GM20000 (cell line): ENCODE data around the gene BPIFB2.

Experiments
- DNase-seq: peaks from one replicate; pipeline ENCODE4 v3.0.0; 2012; ENCODE audit warnings: low spot score
- CTCF ChIP-seq: IDR thresholded peaks from 2 replicates; pipeline ENCODE4 v1.5.1; 2012; ENCODE audit warnings: mild to moderate bottlenecking, control low read depth; ENCODE audit errors: extremely low read depth, missing control alignments

BPIFB2 gene

GRCh38 chr20:33000802-33001466 lies 6.6 kb upstream of the BPIFB2 start:
- TF ChIP-seq CTCF, result no peak
- no peak for DNase-seq

DNA sequence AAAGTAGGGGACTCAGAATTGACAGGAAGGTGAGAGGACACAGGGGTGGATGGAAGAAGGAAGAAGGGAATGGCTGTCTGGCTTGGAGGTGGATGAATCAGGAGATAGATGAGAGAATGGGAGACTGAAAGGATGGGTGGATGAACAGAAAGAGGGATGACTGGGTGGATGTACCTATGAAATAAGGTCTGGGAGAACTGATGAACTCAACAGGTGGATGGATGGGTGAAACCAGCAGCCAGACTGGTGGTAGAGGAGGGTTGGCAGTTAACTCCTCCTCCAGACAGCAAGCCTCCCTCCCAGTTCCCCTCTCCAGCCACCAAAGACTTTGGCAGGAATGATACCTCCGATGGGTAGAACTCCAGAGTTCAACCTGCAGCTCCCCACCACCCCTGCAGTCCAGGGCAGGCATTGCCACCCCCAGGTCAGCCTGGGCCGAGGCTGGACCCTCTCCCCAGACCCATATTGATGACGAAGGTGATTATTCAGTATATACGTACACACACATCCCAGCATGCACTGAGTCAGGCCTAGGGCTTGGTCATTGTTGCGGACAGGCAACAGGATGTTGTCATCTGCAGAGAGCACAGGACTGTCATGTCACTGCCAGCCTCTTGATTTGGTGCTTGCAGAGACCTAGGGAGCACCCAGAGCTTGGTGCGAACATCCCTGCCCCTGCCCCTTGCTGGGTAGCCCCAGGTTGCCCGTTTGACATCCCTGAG lies 5.3 kb upstream of the BPIFB2 start:
- TF ChIP-seq CTCF, result no peak
- no peak for DNase-seq

GRCh38 chr20:33004141-33004751 lies 3.3 kb upstream of the BPIFB2 start, which contains the start of gene SUN5:
Gene SUN5, minus strand, starts transcription at chr20:33004433. Its CDS starts 93 bp downstream, at chr20:33004340.
- TF ChIP-seq CTCF, result no peak
- DNase-seq, result no peak

DNA sequence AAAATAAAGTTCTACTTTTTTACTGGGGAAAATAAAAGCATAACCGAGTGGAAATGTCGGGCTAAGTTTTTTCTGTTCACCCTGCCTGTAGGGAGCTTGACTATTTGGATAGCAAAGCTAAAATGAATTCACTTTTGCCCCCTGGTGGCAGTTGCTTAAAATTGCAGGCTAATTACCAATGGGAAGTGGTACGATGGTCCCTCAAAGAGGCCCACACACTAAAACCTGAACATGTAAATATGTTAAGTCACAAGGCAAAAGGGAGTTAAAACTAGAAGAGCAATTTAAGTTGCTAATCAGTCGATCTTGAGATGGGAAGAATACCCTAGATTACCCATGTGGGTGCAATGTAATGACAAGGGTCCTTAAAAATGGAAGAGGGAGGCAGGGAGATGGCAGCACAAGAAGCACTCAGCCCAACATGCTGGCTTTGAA lies 2.4 kb upstream of the BPIFB2 start:
- TF ChIP-seq CTCF, result peak; percentile 17
- DNase-seq, result peak; percentile 39

DNA sequence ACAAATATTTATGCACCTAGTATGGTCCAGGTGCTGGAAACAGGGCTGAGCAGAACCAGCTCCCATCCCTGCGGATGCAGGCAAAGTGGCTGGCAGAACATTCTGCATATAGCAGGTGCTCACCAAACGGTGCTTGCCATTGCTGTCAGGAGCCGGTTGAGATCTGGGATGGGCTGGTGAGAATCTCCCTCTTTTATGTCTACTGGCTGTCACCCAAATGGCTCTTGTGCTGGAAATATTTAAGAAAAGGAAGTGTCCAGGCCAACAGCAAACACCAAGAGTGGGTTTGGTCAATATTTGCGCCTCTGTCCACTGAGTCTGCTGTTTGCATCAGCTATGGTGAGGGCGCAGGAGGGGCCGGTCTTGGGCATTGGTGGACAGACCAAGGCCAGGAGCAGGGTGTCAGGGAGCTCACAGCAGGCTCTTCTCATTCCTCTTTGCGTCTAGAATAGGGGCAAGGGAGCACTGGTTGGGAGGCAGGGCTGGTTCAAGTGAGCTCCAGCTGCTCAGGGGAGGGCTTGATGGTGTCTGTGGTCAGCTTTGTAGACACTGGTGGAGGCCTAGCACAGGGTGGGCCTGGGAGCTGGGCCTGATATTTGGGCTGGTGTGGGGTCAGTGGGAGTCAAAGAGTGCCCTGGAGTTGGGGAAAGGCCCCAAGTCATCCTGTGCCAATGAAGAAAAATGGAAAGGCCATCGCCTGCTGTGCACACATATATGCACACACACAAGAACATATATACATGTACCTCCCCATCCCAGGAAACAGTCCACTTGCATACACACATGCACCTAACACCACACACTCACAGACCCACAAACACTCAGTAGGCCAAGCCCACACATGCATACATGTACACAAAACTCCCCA lies 1.4 kb upstream of the BPIFB2 start:
- TF ChIP-seq CTCF, result no peak
- DNase-seq, result no peak

GRCh38 chr20:33006776-33007375 lies 628 bp upstream of the BPIFB2 start:
- DNase-seq, result no peak
- TF ChIP-seq CTCF, result no peak
